Natural killer cell (primary cell): Measurements from ENCODE around the gene IMPG2. TPM values are rescaled to one million over a fixed set of nuclear protein-coding genes. Genes with fewer than 3 reads are reported as not detected.

Experiments
- ATAC-seq, 3 donors: fragments of 150-1000 bp in 2 of 3; fragments of 200-7000 bp in 1 of 3; cut with Tn5 transposase; 1 replicate in 1 of 3; 2 replicates in 2 of 3; pipeline ENCODE4 v1.10.0; 2021; ENCODE audit warnings: mild to moderate bottlenecking in 2 of 3, moderate library complexity in 2 of 3
- DNase-seq, 2 donors: peaks; one replicate each; pipeline versions ENCODE4 v3.0.0 to v3.0.0-alpha.2; 2013 to 2021; ENCODE audit warnings: mixed read lengths in 1 of 2
- H3K27ac ChIP-seq: one replicate; pipeline ENCODE4 v1.5.1; 2013; ENCODE audit warnings: mild to moderate bottlenecking, low read length
- H3K27me3 ChIP-seq: one replicate; pipeline ENCODE4 v1.6.1; 2013; ENCODE audit warnings: low read length; ENCODE audit not compliant: control insufficient read depth, insufficient read depth
- H3K36me3 ChIP-seq: one replicate; pipeline ENCODE4 v1.6.1; 2013; ENCODE audit warnings: low read length; ENCODE audit not compliant: control insufficient read depth, insufficient read depth
- H3K4me1 ChIP-seq: one replicate; pipeline ENCODE4 v1.6.1; 2013; ENCODE audit warnings: low read length; ENCODE audit not compliant: control insufficient read depth, insufficient read depth
- H3K4me3 ChIP-seq: one replicate; pipeline ENCODE4 v1.5.1; 2013; ENCODE audit warnings: low read length
- H3K9me3 ChIP-seq: one replicate; pipeline ENCODE4 v1.6.1; 2013; ENCODE audit warnings: low read length; ENCODE audit not compliant: control insufficient read depth, insufficient read depth
- H3K27ac Mint-ChIP-seq, 2 donors: one replicate each; pipeline ENCODE4 v1.8.0; 2022; ENCODE audit warnings: mild to moderate bottlenecking in 2 of 2, mixed read lengths in 2 of 2, moderate library complexity in 1 of 2
- H3K27me3 Mint-ChIP-seq, 2 donors: one replicate each; pipeline ENCODE4 v1.8.0; 2022; ENCODE audit warnings: low read depth in 2 of 2, mixed read lengths in 2 of 2
- H3K36me3 Mint-ChIP-seq: one replicate; pipeline ENCODE4 v1.8.0; 2022; ENCODE audit warnings: mixed read lengths
- H3K4me1 Mint-ChIP-seq, 2 donors: one replicate each; pipeline ENCODE4 v1.8.0; 2022; ENCODE audit warnings: mixed read lengths in 2 of 2
- H3K4me3 Mint-ChIP-seq: one replicate; pipeline ENCODE4 v1.8.0; 2022; ENCODE audit warnings: mild to moderate bottlenecking, moderate library complexity, mixed read lengths
- H3K9me3 Mint-ChIP-seq, 2 donors: one replicate each; pipeline ENCODE4 v1.8.0; 2022; ENCODE audit warnings: mixed read lengths in 2 of 2
- WGBS: methylation state at CpG from one replicate; pipeline ENCODE4 v1.1.7; 2013; ENCODE audit warnings: missing lambda C conversion rate; ENCODE audit not compliant: insufficient coverage; 5-methylcytosine and 5-hydroxymethylcytosine counted together
- intact Hi-C: fragments of 100-400 bp; cut with micrococcal nuclease; formaldehyde crosslinking; loops from one replicate; pipeline ENCODE4 v1.14.2; 2022
- total RNA-seq, 4 donors: library from RNA; stranded (reverse); fragments of 120-200 nt in 1 of 4; gene quantifications; one replicate each; pipeline versions ENCODE4 v1.2.3 to v1.2.4, GENCODE V29; 2013 to 2022
- TF ChIP-seq, protein P1 (sequence below): fragments of 200-600 bp; IDR thresholded peaks from one replicate; pipeline ENCODE4 v1.8.0; 2022; ENCODE audit warnings: antibody characterized with exemption

IMPG2 gene
- total RNA-seq, 3 donors from 2014 or later (not counting 1 experiment from before 2014, with no cell fraction given), result 0.52 to 0.73 (median 0.72) TPM

- H3K4me3 Mint-ChIP-seq, result no peak overlapping the region
These were observed 91.9 kb downstream of the IMPG2 start for GRCh38 chr3:101228441-101228840.

DNA sequence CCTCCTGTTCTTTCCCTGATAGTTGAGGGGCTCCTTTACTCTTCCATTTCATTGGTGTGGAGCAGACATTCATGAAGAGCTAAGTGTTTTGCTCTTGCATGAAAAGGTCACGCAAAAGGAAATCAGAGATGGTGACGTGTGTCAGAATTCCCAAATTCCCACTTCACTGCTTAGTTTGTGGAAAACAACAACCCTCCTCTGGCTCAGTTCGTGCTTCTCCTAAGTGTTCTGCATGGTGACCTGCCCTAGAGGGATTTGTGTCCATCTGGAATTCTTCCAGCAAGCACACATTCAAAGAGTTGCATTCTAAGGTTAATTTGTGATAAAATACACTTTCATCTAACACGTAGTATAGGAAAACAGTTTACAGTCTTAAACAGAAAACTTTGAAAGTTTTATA is 95.6 kb downstream of the IMPG2 start:
- Histone ChIP-seq H3K4me1 (no peaks in the 10 kb centered on the region), H3K27me3 (no peaks in the 10 kb centered on the region), H3K4me3 (no peak overlapping the region), H3K27ac (no peak overlapping the region), H3K36me3 (no peaks in the 10 kb centered on the region), H3K9me3 (no peaks in the 10 kb centered on the region)
- DNase-seq (no peak), ATAC-seq (no peak)
- Mint-ChIP-seq H3K4me1 (no peaks in the 10 kb centered on the region), H3K27ac (no peak overlapping the region), H3K36me3 (no peaks in the 10 kb centered on the region), H3K27me3 (no peaks in the 10 kb centered on the region), H3K4me3 (no peak overlapping the region), H3K9me3 (no peaks in the 10 kb centered on the region)
- intact Hi-C loops, result no loop called here
- 91% methylated on average over 3 of the region's 4 CpGs for WGBS
- TF ChIP-seq, protein P1, sequence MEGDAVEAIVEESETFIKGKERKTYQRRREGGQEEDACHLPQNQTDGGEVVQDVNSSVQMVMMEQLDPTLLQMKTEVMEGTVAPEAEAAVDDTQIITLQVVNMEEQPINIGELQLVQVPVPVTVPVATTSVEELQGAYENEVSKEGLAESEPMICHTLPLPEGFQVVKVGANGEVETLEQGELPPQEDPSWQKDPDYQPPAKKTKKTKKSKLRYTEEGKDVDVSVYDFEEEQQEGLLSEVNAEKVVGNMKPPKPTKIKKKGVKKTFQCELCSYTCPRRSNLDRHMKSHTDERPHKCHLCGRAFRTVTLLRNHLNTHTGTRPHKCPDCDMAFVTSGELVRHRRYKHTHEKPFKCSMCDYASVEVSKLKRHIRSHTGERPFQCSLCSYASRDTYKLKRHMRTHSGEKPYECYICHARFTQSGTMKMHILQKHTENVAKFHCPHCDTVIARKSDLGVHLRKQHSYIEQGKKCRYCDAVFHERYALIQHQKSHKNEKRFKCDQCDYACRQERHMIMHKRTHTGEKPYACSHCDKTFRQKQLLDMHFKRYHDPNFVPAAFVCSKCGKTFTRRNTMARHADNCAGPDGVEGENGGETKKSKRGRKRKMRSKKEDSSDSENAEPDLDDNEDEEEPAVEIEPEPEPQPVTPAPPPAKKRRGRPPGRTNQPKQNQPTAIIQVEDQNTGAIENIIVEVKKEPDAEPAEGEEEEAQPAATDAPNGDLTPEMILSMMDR, result no peak

More at GRCh38 chr3:101228441-101228840, 91.9 kb downstream of the IMPG2 start:
- 93% methylated on average over 2 of the region's 3 CpGs for whole genome bisulfite sequencing
- ATAC-seq, result no peak
- Histone ChIP-seq H3K9me3 (no peaks in the 10 kb centered on the region), H3K36me3 (no peaks in the 10 kb centered on the region), H3K27me3 (no peaks in the 10 kb centered on the region), H3K27ac (no peak overlapping the region), H3K4me1 (no peaks in the 10 kb centered on the region), H3K4me3 (no peak overlapping the region)
- DNase-seq, result no peak
- Mint-ChIP-seq H3K27me3 (no peaks in the 10 kb centered on the region), H3K36me3 (no peaks in the 10 kb centered on the region), H3K27ac (no peak overlapping the region), H3K4me1 (no peaks in the 10 kb centered on the region), H3K9me3 (no peaks in the 10 kb centered on the region)
- intact Hi-C loops, result no loop called here
- TF ChIP-seq, protein P1, result no peak

- Mint-ChIP-seq H3K4me1 (no peaks in the 10 kb centered on the region), H3K27me3 (no peaks in the 10 kb centered on the region), H3K4me3 (no peak overlapping the region), H3K36me3 (no peaks in the 10 kb centered on the region), H3K9me3 (no peaks in the 10 kb centered on the region), H3K27ac (no peak overlapping the region)
- WGBS, result 100% methylated on average over 2 of the region's 3 CpGs
- no peak overlapping the region for H3K4me3 ChIP-seq
- H3K4me1 ChIP-seq, result no peaks in the 10 kb centered on the region
- no peaks in the 10 kb centered on the region for H3K27me3 ChIP-seq
- intact Hi-C loops, result no loop called here
- H3K36me3 ChIP-seq, result no peaks in the 10 kb centered on the region
- H3K27ac ChIP-seq, result no peak overlapping the region
- TF ChIP-seq, protein P1, result no peak
- no peaks in the 10 kb centered on the region for H3K9me3 ChIP-seq
- no peak for ATAC-seq
- DNase-seq, result no peak
These were observed 97.4 kb downstream of the IMPG2 start for GRCh38 chr3:101223016-101223415.

DNA sequence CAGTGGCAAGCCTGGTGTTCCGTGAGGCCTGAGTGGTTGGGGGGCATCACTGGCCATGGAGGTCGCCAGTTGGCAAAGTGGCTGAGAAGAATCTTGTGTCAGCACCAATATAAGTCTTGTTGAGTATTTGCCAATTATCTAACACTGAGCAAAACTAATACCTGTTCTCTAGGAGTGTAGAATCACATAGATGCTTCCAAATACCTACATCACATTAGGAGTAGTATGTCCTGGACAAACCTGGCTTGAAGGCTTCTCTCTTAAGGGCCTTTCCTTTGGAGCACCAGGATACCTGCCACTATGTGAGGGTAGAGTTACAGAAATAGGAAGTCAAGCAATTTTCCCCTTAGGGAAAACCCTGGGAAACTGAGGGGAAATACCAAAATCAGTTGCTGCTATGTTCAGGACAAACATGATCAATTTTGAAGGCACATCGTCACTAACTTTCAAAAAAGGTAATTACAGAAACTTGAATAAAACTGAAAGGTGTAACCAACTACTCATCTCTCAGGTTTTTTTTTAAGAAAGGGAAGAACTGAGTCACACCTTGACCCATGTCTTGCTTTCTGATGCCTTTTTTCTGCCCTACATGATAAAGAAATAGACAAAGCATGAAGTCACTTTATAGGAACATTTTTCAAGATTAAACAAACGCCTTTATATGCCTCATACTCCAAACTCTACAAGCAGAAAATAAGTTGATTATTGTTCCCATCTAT is 100.4 kb downstream of the IMPG2 start:
- H3K27ac Mint-ChIP-seq, result no peak overlapping the region
- intact Hi-C loops, result no loop called here
- ATAC-seq (no peak), DNase-seq (no peak)
- TF ChIP-seq, protein P1, result no peak
- no peaks in the 10 kb centered on the region for H3K4me1 ChIP-seq
- WGBS, result 80% methylated on average over 4 of the region's 4 CpGs
- H3K27ac ChIP-seq, result no peak overlapping the region
- H3K9me3 Mint-ChIP-seq, result no peaks in the 10 kb centered on the region
- no peaks in the 10 kb centered on the region for H3K36me3 Mint-ChIP-seq
- H3K4me1 Mint-ChIP-seq, result no peaks in the 10 kb centered on the region
- no peak overlapping the region for H3K4me3 ChIP-seq
- H3K9me3 ChIP-seq, result no peaks in the 10 kb centered on the region
- H3K36me3 ChIP-seq, result no peaks in the 10 kb centered on the region
- H3K4me3 Mint-ChIP-seq, result no peak overlapping the region
- H3K27me3 ChIP-seq, result no peaks in the 10 kb centered on the region
- no peaks in the 10 kb centered on the region for H3K27me3 Mint-ChIP-seq
